H9 (cell line): ENCODE data around the gene FAM8A1. TPM values are rescaled to one million over a fixed set of nuclear protein-coding genes. Genes with fewer than 3 reads are reported as not detected.

Experiments used
- DNase-seq: peaks from one replicate; pipeline ENCODE4 v3.0.0-alpha.2; 2017
- H2AFZ ChIP-seq: one replicate; pipeline ENCODE4 v1.6.1; 2013; ENCODE audit warnings: mild to moderate bottlenecking, low read length, control low read depth, moderate library complexity
- H2AK5ac ChIP-seq: 2 replicates; pipeline ENCODE4 v1.6.1; 2013; ENCODE audit warnings: low read length, control low read depth, mixed read lengths; ENCODE audit not compliant: insufficient read length
- H2BK120ac ChIP-seq: one replicate; pipeline ENCODE4 v1.6.1; 2013; ENCODE audit warnings: low read depth, mild to moderate bottlenecking, low read length, control low read depth, inconsistent platforms; ENCODE audit not compliant: poor library complexity, severe bottlenecking
- H2BK12ac ChIP-seq: 2 replicates; pipeline ENCODE4 v1.6.1; 2013; ENCODE audit warnings: low read length, control low read depth, mixed read lengths, low read depth; ENCODE audit not compliant: insufficient read length
- H2BK15ac ChIP-seq: 2 replicates; pipeline ENCODE4 v1.6.1; 2013; ENCODE audit warnings: low read depth, low read length, control low read depth
- H2BK20ac ChIP-seq: one replicate; pipeline ENCODE4 v1.6.1; 2013; ENCODE audit warnings: low read depth, mild to moderate bottlenecking, low read length, control low read depth, inconsistent platforms; ENCODE audit not compliant: poor library complexity, severe bottlenecking
- H2BK5ac ChIP-seq: 2 replicates; pipeline ENCODE4 v1.6.1; 2013; ENCODE audit warnings: low read length, control low read depth, mixed read lengths; ENCODE audit not compliant: insufficient read length
- H3K14ac ChIP-seq: 2 replicates; pipeline ENCODE4 v1.6.1; 2013; ENCODE audit warnings: low read length, control low read depth; ENCODE audit not compliant: insufficient read depth
- H3K18ac ChIP-seq: 2 replicates; pipeline ENCODE4 v1.6.1; 2013; ENCODE audit warnings: low read depth, mild to moderate bottlenecking, mixed read lengths, low read length, control low read depth; ENCODE audit not compliant: insufficient read length
- H3K23ac ChIP-seq: 2 replicates; pipeline ENCODE4 v1.6.1; 2013; ENCODE audit warnings: low read length, control low read depth, mixed read lengths, low read depth; ENCODE audit not compliant: insufficient read length
- H3K23me2 ChIP-seq: 2 replicates; pipeline ENCODE4 v1.6.1; 2013; ENCODE audit warnings: low read depth, mild to moderate bottlenecking, mixed read lengths, low read length, control low read depth; ENCODE audit not compliant: insufficient read length, poor library complexity, severe bottlenecking
- H3K27ac ChIP-seq: 2 replicates; pipeline ENCODE4 v1.5.1; 2013; ENCODE audit warnings: low read length, control low read depth, mixed read lengths, low read depth; ENCODE audit not compliant: insufficient read length
- H3K27me3 ChIP-seq: 2 replicates; pipeline ENCODE4 v1.6.1; 2013; ENCODE audit warnings: low read length, control low read depth, inconsistent platforms; ENCODE audit not compliant: insufficient read depth
- H3K4ac ChIP-seq: 2 replicates; pipeline ENCODE4 v1.6.1; 2013; ENCODE audit warnings: low read depth, mild to moderate bottlenecking, control low read depth, inconsistent platforms, low read length, moderate library complexity
- H3K4me1 ChIP-seq: 2 replicates; pipeline ENCODE4 v1.6.1; 2013; ENCODE audit warnings: low read length, control low read depth, inconsistent platforms; ENCODE audit not compliant: insufficient read depth
- H3K4me2 ChIP-seq: 2 replicates; pipeline ENCODE4 v1.6.1; 2013; ENCODE audit warnings: low read length, control low read depth, mixed read lengths; ENCODE audit not compliant: insufficient read length, insufficient read depth
- H3K56ac ChIP-seq: 2 replicates; pipeline ENCODE4 v1.6.1; 2013; ENCODE audit warnings: low read depth, mild to moderate bottlenecking, mixed read lengths, low read length, control low read depth; ENCODE audit not compliant: insufficient read length
- H3K79me1 ChIP-seq: 2 replicates; pipeline ENCODE4 v1.6.1; 2013; ENCODE audit warnings: low read depth, mild to moderate bottlenecking, moderate library complexity, low read length, control low read depth, inconsistent platforms; ENCODE audit not compliant: insufficient read depth, poor library complexity, severe bottlenecking
- H3K79me2 ChIP-seq: 2 replicates; pipeline ENCODE4 v1.6.1; 2013; ENCODE audit warnings: low read length, control low read depth, inconsistent platforms; ENCODE audit not compliant: insufficient read depth
- H3K9ac ChIP-seq: 2 replicates; pipeline ENCODE4 v1.6.1; 2013; ENCODE audit warnings: low read length, control low read depth, mixed read lengths; ENCODE audit not compliant: insufficient read length; ENCODE audit errors: extremely low read depth
- H3K9me3 ChIP-seq: one replicate; pipeline ENCODE4 v1.6.1; 2013; ENCODE audit warnings: low read depth, low read length, inconsistent platforms; ENCODE audit not compliant: control insufficient read depth
- H3T11ph ChIP-seq: one replicate; pipeline ENCODE4 v1.6.1; 2013; ENCODE audit warnings: mild to moderate bottlenecking, low read length, control low read depth, inconsistent platforms
- H4K20me1 ChIP-seq: one replicate; pipeline ENCODE4 v1.6.1; 2013; ENCODE audit not compliant: control insufficient read depth, insufficient read length, insufficient read depth
- H4K5ac ChIP-seq: 2 replicates; pipeline ENCODE4 v1.6.1; 2013; ENCODE audit warnings: low read depth, mild to moderate bottlenecking, mixed read lengths, low read length, control low read depth; ENCODE audit not compliant: insufficient read length
- H4K8ac ChIP-seq: replicated peaks from 2 replicates; pipeline ENCODE4 v1.6.1; 2013; ENCODE audit warnings: low read length, control low read depth, mixed read lengths, low read depth; ENCODE audit not compliant: insufficient read length
- H4K91ac ChIP-seq: 2 replicates; pipeline ENCODE4 v1.6.1; 2013; ENCODE audit warnings: low read depth, mild to moderate bottlenecking, moderate library complexity, mixed read lengths, low read length, control low read depth; ENCODE audit not compliant: insufficient read length
- H3K27ac Mint-ChIP-seq, 3 experiments: 2 replicates in 2 of 3; 3 replicates in 1 of 3; pipeline ENCODE4 v1.8.0; 2020 to 2021; ENCODE audit warnings: mixed read lengths in 3 of 3, mild to moderate bottlenecking in 1 of 3, moderate library complexity in 1 of 3
- H3K27me3 Mint-ChIP-seq: 2 replicates; pipeline ENCODE4 v1.8.0; 2021; ENCODE audit warnings: low read depth, mild to moderate bottlenecking, moderate library complexity, mixed read lengths
- H3K36me3 Mint-ChIP-seq, 3 experiments: 2 replicates in 2 of 3; 3 replicates in 1 of 3; pipeline ENCODE4 v1.8.0; 2020 to 2021; ENCODE audit warnings: low read depth in 3 of 3, mixed read lengths in 3 of 3; ENCODE audit not compliant: insufficient read depth in 1 of 3
- H3K4me1 Mint-ChIP-seq, 2 experiments: 2 replicates each; pipeline ENCODE4 v1.8.0; 2020; ENCODE audit warnings: mixed read lengths in 2 of 2
- H3K4me3 Mint-ChIP-seq, 2 experiments: 2 replicates in 1 of 2; 3 replicates in 1 of 2; pipeline ENCODE4 v1.8.0; 2020 to 2021; ENCODE audit warnings: mild to moderate bottlenecking in 2 of 2, mixed read lengths in 2 of 2, moderate library complexity in 1 of 2
- H3K9me3 Mint-ChIP-seq, 2 experiments: 2 replicates in 1 of 2; 3 replicates in 1 of 2; pipeline ENCODE4 v1.8.0; 2020; ENCODE audit warnings: mild to moderate bottlenecking in 2 of 2, mixed read lengths in 2 of 2, moderate library complexity in 1 of 2
- CTCF ChIP-seq: fragments of 200-600 bp; sonication (generic); conservative IDR thresholded peaks from 3 replicates; pipeline ENCODE4 v1.8.0; 2021; ENCODE audit warnings: antibody characterized with exemption, mild to moderate bottlenecking
- WGBS: extraction: QIAGEN DNeasy Blood & Tissue Kit; methylation state at CpG from one replicate; pipeline ENCODE4 v1.1.7; 2013; ENCODE audit warnings: missing lambda C conversion rate, low lambda C conversion rate, mixed read lengths; ENCODE audit not compliant: insufficient read length; ENCODE audit errors: extremely low coverage; 5-methylcytosine and 5-hydroxymethylcytosine counted together
- total RNA-seq: library from RNA; stranded (reverse); gene quantifications from 2 replicates; pipeline ENCODE4 v1.2.1, GENCODE V29; 2021

The FAM8A1 gene
- total RNA-seq, 1 experiment from 2014 or later = 11.0 TPM

DNA sequence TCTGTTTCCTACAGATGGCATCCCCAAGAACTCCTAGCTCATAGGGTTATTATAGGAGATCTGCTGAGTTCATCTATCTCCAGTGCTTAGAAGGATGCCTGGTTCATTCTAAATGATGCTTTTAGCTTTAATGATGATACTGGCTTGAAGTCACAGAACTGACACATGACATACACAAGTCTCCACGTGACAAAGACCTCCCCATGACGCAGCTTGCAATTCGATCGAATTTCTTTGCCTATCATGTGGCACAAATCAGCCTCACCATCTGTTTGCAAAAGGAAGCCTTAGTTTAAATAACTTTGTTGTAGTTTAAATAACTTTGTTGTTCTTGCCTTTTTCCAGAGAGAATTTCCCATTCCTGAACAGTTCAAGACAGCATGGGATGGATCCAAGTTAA is 44.1 kb upstream of the FAM8A1 start:
- no peak overlapping the region for H2BK20ac ChIP-seq
- H2BK15ac ChIP-seq = no peak overlapping the region
- H4K91ac ChIP-seq = no peak overlapping the region
- H4K8ac ChIP-seq = no peak overlapping the region
- no peak overlapping the region for H2BK12ac ChIP-seq
- no peaks in the 10 kb centered on the region for H3K9me3 ChIP-seq
- H3K18ac ChIP-seq = no peak overlapping the region
- TF ChIP-seq CTCF = no peak
- no peaks in the 10 kb centered on the region for H4K20me1 ChIP-seq
- Mint-ChIP-seq H3K9me3 (peaks cover 10 to 11% of the 10 kb centered on the region in 2 experiments), H3K36me3 (peaks cover 12 to 33% (median 25%) of the 10 kb centered on the region in 3 experiments), H3K4me3 (no peak overlapping the region), H3K4me1 (no peaks in the 10 kb centered on the region), H3K27me3 (no peaks in the 10 kb centered on the region), H3K27ac (no peak overlapping the region)
- H2BK120ac ChIP-seq = no peak overlapping the region
- H3K4me1 ChIP-seq = no peaks in the 10 kb centered on the region
- DNase-seq = no peak
- H3K23me2 ChIP-seq = no peaks in the 10 kb centered on the region
- WGBS = no CpG with 5 or more reads among the region's 4 CpGs
- no peak overlapping the region for H2BK5ac ChIP-seq
- no peaks in the 10 kb centered on the region for H3K79me1 ChIP-seq
- no peak overlapping the region for H3K14ac ChIP-seq
- no peak overlapping the region for H3K4ac ChIP-seq
- no peak overlapping the region for H3K27ac ChIP-seq
- H3K56ac ChIP-seq = no peak overlapping the region
- no peak overlapping the region for H2AK5ac ChIP-seq
- H3K23ac ChIP-seq = no peak overlapping the region
- H3K27me3 ChIP-seq = no peaks in the 10 kb centered on the region; the same call in 1 of the 2 replicates
- H3T11ph ChIP-seq = no peak overlapping the region
- no peak overlapping the region for H3K9ac ChIP-seq
- H3K4me2 ChIP-seq = no peak overlapping the region
- no peaks in the 10 kb centered on the region for H3K79me2 ChIP-seq
- H4K5ac ChIP-seq = no peak overlapping the region
- no peak overlapping the region for H2AFZ ChIP-seq
